Measurements from ENCODE around the gene CMYA5.

CMYA5 gene

DNA sequence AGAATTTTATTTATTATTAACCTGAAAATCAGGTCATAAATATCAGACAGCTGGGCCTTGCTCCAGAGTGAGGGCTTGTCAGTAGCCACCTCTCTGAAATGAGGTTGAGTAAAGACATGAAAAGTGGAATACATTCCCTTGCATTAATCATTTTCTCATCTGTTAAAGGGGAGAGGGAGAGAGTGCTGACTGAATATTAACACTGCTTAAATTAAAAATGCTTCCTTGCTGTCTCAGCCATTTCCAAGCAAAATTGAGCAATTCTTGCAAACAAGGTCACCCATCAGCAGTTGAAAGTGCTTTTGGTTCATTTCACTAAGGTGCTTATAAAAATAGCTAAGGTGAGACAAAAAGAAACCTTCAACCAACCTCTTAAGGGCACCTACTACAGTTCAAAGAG, 102.8 kb downstream of the CMYA5 start:
- Histone ChIP-seq H3K27ac (ENCODE audit: insufficient read depth, low read depth, low read length, poor library complexity, severe bottlenecking) (no peak overlapping the region), H3K9me3 (ENCODE audit: control insufficient read depth, low read length) (no peaks in the 10 kb centered on the region), H3K27me3 (ENCODE audit: control insufficient read depth, insufficient read depth, low read length, poor library complexity, severe bottlenecking) (no peaks in the 10 kb centered on the region), H3K36me3 (ENCODE audit: control insufficient read depth, insufficient read depth, low read length) (no peaks in the 10 kb centered on the region), H3K4me3 (ENCODE audit: insufficient read depth, low read depth, low read length) (no peak overlapping the region), H3K4me1 (ENCODE audit: control insufficient read depth, insufficient read depth, low read length) (no peaks in the 10 kb centered on the region)

DNA sequence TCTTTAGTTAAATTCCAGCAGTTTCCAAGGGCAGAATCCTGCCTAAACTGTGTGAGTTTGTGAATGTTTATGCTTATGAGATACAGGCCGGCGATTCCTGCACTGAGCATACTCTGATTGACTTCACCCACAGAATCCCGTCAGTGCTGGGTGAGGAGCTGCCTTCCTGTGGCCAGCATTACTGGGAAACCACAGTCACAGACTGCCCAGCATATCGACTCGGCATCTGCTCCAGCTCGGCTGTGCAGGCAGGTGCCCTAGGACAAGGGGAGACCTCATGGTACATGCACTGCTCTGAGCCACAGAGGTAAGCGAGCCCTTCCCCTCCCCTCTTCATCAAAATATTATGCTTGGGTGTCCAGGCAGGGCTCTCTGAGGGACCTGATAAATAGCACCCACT, 103.7 kb downstream of the CMYA5 start:
- Histone ChIP-seq H3K4me3 (ENCODE audit: insufficient read depth, low read depth, low read length) (no peak overlapping the region), H3K27ac (ENCODE audit: insufficient read depth, low read depth, low read length, poor library complexity, severe bottlenecking) (no peak overlapping the region), H3K4me1 (ENCODE audit: control insufficient read depth, insufficient read depth, low read length) (no peaks in the 10 kb centered on the region), H3K36me3 (ENCODE audit: control insufficient read depth, insufficient read depth, low read length) (no peaks in the 10 kb centered on the region), H3K27me3 (ENCODE audit: control insufficient read depth, insufficient read depth, low read length, poor library complexity, severe bottlenecking) (no peaks in the 10 kb centered on the region), H3K9me3 (ENCODE audit: control insufficient read depth, low read length) (no peaks in the 10 kb centered on the region)
- WGBS, 2 experiments: 92 to 94% methylated on average over 7 of the region's 7 CpGs

DNA sequence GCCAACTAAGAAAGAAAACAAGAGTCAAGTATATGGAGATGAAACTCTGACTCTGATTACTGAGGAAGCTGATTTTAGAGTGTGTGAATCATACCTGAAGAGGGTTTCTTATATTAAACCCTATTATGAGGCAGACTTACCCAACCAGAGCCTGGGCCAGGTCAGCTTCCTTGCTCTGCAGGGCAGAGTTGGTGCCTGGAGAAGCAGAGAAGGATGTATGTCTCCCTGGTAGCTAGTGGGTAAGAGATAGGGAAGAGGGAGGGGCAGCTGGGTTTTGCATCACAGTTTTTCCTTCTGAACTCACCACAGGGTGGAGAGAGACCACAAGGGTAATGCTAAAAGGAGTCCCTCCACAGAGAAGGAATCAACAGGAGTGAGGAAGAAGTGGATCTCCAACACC, 104.1 kb downstream of the CMYA5 start:
- no peak overlapping the region for H3K27ac ChIP-seq (ENCODE audit: insufficient read depth, low read depth, low read length, poor library complexity, severe bottlenecking)
- H3K9me3 ChIP-seq (ENCODE audit: control insufficient read depth, low read length): no peaks in the 10 kb centered on the region
- H3K27me3 ChIP-seq (ENCODE audit: control insufficient read depth, insufficient read depth, low read length, poor library complexity, severe bottlenecking): no peaks in the 10 kb centered on the region
- H3K4me1 ChIP-seq (ENCODE audit: control insufficient read depth, insufficient read depth, low read length): no peaks in the 10 kb centered on the region
- H3K36me3 ChIP-seq (ENCODE audit: control insufficient read depth, insufficient read depth, low read length): no peaks in the 10 kb centered on the region
- no peak overlapping the region for H3K4me3 ChIP-seq (ENCODE audit: insufficient read depth, low read depth, low read length)

DNA sequence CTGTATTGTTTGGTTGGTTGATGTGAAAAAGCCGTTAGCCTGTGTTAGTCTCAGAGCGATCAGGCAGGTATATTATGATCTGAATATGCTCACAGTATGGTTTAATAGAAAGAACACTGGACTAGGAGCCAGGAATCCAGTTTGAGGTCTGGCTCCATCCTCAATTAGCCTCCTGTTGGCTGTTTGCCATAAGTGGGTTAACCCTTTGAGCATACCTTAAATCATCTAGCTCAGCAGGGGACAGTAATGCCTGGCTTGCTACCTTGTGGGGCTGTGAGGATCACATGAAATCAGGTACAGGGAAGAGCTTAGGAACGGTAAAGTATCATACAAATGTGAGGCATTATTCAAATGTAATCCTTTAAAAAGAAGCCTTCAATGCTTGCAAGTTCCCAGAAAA, 104.7 kb downstream of the CMYA5 start:
- H3K4me1 ChIP-seq (ENCODE audit: control insufficient read depth, insufficient read depth, low read length): no peaks in the 10 kb centered on the region
- 92 to 93% methylated on average over 3 of the region's 3 CpGs for WGBS, 2 experiments
- H3K27me3 ChIP-seq (ENCODE audit: control insufficient read depth, insufficient read depth, low read length, poor library complexity, severe bottlenecking): no peaks in the 10 kb centered on the region
- H3K27ac ChIP-seq (ENCODE audit: insufficient read depth, low read depth, low read length, poor library complexity, severe bottlenecking): no peak overlapping the region
- H3K4me3 ChIP-seq (ENCODE audit: insufficient read depth, low read depth, low read length): no peak overlapping the region
- H3K36me3 ChIP-seq (ENCODE audit: control insufficient read depth, insufficient read depth, low read length): no peaks in the 10 kb centered on the region
- no peaks in the 10 kb centered on the region for H3K9me3 ChIP-seq (ENCODE audit: control insufficient read depth, low read length)

DNA sequence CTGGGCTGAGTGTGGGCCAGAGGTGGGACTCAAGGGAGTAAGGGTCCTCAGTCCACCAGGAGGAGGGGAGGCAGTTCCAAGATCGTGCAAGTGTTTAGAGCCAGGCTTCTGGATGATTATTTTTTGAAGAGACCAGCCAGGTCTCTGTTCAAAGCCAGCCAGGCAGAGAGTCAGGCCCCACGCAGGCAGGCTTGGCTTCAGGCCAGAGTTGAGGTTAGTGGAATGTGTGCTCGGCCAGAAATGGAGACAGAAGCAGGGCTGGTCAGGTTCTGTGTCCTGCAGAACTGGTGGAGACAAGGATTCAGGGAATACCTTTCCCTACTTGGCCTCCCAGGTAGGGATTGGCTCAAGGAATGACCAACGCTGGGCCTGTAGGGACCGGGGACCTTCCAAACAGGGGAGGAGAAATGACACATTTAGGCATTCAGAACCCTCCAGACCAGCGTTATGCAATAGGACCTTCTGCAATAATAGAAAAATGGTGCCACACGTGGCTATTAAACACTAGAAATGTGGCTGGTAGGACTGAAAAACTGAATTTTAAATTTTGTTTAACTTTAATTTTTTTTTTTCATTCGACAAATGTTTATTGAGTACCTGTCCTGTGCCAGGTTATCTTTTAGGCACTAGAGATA, 106.2 kb downstream of the CMYA5 start:
- H3K4me1 ChIP-seq (ENCODE audit: control insufficient read depth, insufficient read depth, low read length): no peaks in the 10 kb centered on the region

DNA sequence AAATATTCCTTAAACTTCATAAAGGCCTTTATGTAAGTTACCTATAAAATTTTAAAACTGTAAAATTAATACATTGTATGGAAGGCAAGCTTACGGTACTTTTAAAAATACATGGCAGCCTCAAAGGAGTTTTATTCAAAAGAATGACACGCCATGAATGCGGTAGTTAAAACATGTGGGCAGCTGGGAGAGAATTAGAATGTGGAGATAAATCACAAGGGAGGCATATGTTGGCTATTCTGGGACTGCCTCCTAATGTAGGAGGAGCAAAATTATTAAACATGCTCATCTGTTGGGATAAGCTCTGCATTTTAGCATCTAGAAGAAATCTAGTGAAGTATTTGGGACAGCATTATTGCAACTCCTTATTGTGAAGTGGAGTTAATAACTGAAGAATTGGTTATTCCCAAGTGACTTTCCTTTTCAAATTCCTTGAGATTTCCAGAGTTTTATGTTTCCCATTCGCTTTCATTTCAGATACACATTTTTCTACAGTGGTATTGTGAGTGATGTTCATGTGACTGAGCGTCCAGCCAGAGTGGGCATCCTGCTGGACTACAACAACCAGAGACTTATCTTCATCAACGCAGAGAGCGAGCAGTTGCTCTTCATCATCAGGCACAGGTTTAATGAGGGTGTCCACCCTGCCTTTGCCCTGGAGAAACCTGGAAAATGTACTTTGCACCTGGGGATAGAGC, 109.4 kb downstream of the CMYA5 start:
- Histone ChIP-seq H3K27ac (ENCODE audit: insufficient read depth, low read depth, low read length, poor library complexity, severe bottlenecking) (no peak overlapping the region), H3K9me3 (ENCODE audit: control insufficient read depth, low read length) (no peaks in the 10 kb centered on the region), H3K36me3 (ENCODE audit: control insufficient read depth, insufficient read depth, low read length) (no peaks in the 10 kb centered on the region), H3K4me3 (ENCODE audit: insufficient read depth, low read depth, low read length) (no peak overlapping the region), H3K27me3 (ENCODE audit: control insufficient read depth, insufficient read depth, low read length, poor library complexity, severe bottlenecking) (no peaks in the 10 kb centered on the region), H3K4me1 (ENCODE audit: control insufficient read depth, insufficient read depth, low read length) (no peaks in the 10 kb centered on the region)
- WGBS, 2 experiments: 95 to 97% methylated on average over 6 to 7 of the region's 7 CpGs

More for the DNA sequence above, 106.2 kb downstream of the CMYA5 start:
- Histone ChIP-seq H3K36me3 (ENCODE audit: control insufficient read depth, insufficient read depth, low read length) (no peaks in the 10 kb centered on the region), H3K4me3 (ENCODE audit: insufficient read depth, low read depth, low read length) (no peak overlapping the region), H3K9me3 (ENCODE audit: control insufficient read depth, low read length) (no peaks in the 10 kb centered on the region), H3K27ac (ENCODE audit: insufficient read depth, low read depth, low read length, poor library complexity, severe bottlenecking) (no peak overlapping the region), H3K27me3 (ENCODE audit: control insufficient read depth, insufficient read depth, low read length, poor library complexity, severe bottlenecking) (no peaks in the 10 kb centered on the region)
- WGBS, 2 experiments: 95 to 96% methylated on average over 8 of the region's 8 CpGs

DNA sequence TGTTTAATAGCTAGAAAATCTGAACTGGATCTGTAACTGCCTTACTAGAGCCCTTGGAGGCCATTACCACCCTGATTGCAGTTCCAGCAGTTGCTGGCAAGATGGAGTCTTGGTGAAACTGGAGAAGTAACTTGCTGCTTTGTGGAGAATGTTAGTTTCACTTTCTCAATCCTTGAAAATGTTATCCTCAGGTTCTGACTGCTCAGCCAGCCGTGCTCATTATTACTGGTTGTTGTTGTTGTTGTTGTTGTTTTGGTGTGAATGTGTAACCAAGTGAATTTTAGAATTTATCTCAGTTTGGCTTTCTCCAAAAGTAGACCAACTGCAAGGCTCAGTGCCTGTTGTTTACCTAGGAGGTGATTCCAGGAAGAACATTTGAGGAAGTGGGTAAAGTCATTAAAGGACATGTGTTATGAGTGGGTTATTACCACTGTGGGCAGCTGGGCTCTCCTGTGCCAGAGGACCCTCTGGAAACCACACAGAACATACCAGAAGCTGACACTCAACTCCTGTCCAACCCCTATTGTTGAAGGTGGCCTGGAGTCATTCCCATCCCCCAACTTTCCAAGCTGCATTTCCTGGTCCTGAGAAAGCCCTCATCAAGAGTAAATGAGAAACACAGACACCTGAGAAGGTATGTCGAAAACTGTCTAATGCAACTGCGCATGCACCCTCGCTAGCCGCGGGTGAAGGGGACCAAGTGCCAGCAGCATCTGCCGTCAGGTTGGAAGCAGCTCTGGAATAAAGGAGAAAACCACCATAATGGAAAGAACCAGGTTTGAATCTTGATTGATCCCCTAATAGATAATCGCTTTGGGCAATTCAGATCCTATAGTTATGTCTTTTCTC, 111.6 kb downstream of the CMYA5 start:
- Histone ChIP-seq H3K4me1 (ENCODE audit: control insufficient read depth, insufficient read depth, low read length) (no peaks in the 10 kb centered on the region), H3K27me3 (ENCODE audit: control insufficient read depth, insufficient read depth, low read length, poor library complexity, severe bottlenecking) (no peaks in the 10 kb centered on the region), H3K36me3 (ENCODE audit: control insufficient read depth, insufficient read depth, low read length) (no peaks in the 10 kb centered on the region), H3K4me3 (ENCODE audit: insufficient read depth, low read depth, low read length) (no peak overlapping the region), H3K27ac (ENCODE audit: insufficient read depth, low read depth, low read length, poor library complexity, severe bottlenecking) (no peak overlapping the region), H3K9me3 (ENCODE audit: control insufficient read depth, low read length) (no peaks in the 10 kb centered on the region)
- 94% methylated on average over 8 of the region's 8 CpGs for WGBS, 2 experiments

DNA sequence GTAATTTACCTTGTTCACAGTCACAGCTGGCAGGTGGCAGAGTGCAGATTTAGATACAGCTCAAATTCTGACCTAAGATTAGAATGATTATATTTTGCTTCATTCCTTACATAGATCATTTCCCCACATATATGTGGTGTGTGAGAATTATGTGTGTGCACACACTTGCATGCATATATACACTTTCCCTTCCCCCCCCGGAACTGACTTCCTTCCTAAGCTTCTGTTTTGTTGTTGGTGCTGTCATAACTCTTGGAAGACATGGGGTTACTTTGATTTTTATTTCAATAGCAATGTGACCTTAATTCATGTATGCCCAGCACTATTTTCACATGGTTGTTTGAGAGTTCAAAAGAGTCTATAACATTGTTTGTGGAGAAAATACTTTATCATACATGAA, 112.8 kb downstream of the CMYA5 start:
- Histone ChIP-seq H3K36me3 (ENCODE audit: control insufficient read depth, insufficient read depth, low read length) (no peaks in the 10 kb centered on the region), H3K27me3 (ENCODE audit: control insufficient read depth, insufficient read depth, low read length, poor library complexity, severe bottlenecking) (no peaks in the 10 kb centered on the region), H3K27ac (ENCODE audit: insufficient read depth, low read depth, low read length, poor library complexity, severe bottlenecking) (no peak overlapping the region), H3K4me1 (ENCODE audit: control insufficient read depth, insufficient read depth, low read length) (no peaks in the 10 kb centered on the region), H3K4me3 (ENCODE audit: insufficient read depth, low read depth, low read length) (no peak overlapping the region), H3K9me3 (ENCODE audit: control insufficient read depth, low read length) (no peaks in the 10 kb centered on the region)
- no CpG with 5 or more reads among the region's 1 CpG for WGBS, 2 experiments

DNA sequence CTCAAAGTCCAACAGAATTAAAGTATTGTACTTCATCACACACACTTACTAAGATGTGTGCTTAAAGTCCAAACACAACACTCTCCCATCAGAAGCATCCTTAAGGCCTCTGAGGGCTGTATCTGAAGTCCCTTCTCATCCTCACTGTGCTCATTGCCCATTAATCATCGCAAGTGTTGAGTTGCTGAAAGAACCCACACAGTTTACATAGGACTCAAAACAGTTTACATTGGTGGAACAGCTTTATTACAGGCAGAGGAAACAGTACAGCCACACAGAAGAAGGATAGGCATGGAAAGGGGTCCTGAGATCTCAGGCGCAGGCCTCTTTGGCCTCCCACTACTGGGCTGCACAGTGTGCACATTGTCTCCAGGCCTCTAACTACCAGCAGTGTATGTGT, 113.4 kb downstream of the CMYA5 start:
- H3K27me3 ChIP-seq (ENCODE audit: control insufficient read depth, insufficient read depth, low read length, poor library complexity, severe bottlenecking): no peaks in the 10 kb centered on the region
- WGBS, 2 experiments: 95% methylated on average over 2 of the region's 2 CpGs
- H3K4me3 ChIP-seq (ENCODE audit: insufficient read depth, low read depth, low read length): no peak overlapping the region
- H3K9me3 ChIP-seq (ENCODE audit: control insufficient read depth, low read length): no peaks in the 10 kb centered on the region
- no peaks in the 10 kb centered on the region for H3K36me3 ChIP-seq (ENCODE audit: control insufficient read depth, insufficient read depth, low read length)
- no peaks in the 10 kb centered on the region for H3K4me1 ChIP-seq (ENCODE audit: control insufficient read depth, insufficient read depth, low read length)
- no peak overlapping the region for H3K27ac ChIP-seq (ENCODE audit: insufficient read depth, low read depth, low read length, poor library complexity, severe bottlenecking)

DNA sequence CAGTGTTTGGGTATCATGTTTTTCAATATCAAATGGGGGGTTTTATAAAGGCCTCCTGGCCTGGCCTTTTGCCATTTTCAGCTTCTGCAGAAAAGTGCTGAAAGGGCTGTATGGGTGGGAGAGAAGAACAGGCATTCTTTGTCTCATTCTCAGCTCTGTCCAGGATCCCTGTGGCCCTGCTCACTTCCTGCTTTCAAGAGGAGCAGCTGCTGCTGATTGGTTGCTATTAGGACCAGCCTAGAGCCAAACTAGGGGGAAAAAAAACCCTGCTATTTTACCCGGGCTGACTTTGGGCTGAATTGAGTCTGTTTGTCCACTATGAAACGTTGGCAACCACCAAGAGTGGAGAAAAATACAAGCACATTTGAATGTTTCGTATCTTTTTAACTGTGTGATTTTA, 117.1 kb downstream of the CMYA5 start:
- no peak overlapping the region for H3K27ac ChIP-seq (ENCODE audit: insufficient read depth, low read depth, low read length, poor library complexity, severe bottlenecking)
- no peaks in the 10 kb centered on the region for H3K9me3 ChIP-seq (ENCODE audit: control insufficient read depth, low read length)
- no peaks in the 10 kb centered on the region for H3K4me1 ChIP-seq (ENCODE audit: control insufficient read depth, insufficient read depth, low read length)
- H3K27me3 ChIP-seq (ENCODE audit: control insufficient read depth, insufficient read depth, low read length, poor library complexity, severe bottlenecking): no peaks in the 10 kb centered on the region
- H3K36me3 ChIP-seq (ENCODE audit: control insufficient read depth, insufficient read depth, low read length): no peaks in the 10 kb centered on the region
- H3K4me3 ChIP-seq (ENCODE audit: insufficient read depth, low read depth, low read length): no peak overlapping the region
- WGBS, 2 experiments: 76 to 77% methylated on average over 3 of the region's 3 CpGs
